Gastrocnemius medialis (tissue), 4 donors: ENCODE measurements around the gene DALRD3. TPM values are rescaled to one million over a fixed set of nuclear protein-coding genes. Genes with fewer than 3 reads are reported as not detected.
A peak's percentile ranks its signal among the peaks of the same experiment; 100 is the strongest.

ENCODE experiments used
- ATAC-seq, 2 donors: fragments of 150-250 bp; one replicate each; pipeline ENCODE4 v1.9.1; 2016
- DNase-seq, 2 donors: peaks; one replicate each; pipeline ENCODE4 v3.0.0-alpha.2; 2019
- H3K27ac ChIP-seq, 4 donors: fragments of 200-600 bp; sonication (generic); 1 replicate in 1 of 4; 2 replicates in 3 of 4; pipeline ENCODE4 v1.5.1; 2016 to 2018; ENCODE audit warnings: mild to moderate bottlenecking in 2 of 4, moderate library complexity in 1 of 4
- H3K27me3 ChIP-seq, 3 donors: fragments of 200-600 bp; sonication (generic) in 2 of 3; 1 replicate in 1 of 3; 2 replicates in 2 of 3; pipeline versions ENCODE4 v1.5.1 to v1.6.0; 2016 to 2019; ENCODE audit warnings: mild to moderate bottlenecking in 1 of 3, moderate library complexity in 1 of 3
- H3K36me3 ChIP-seq, 2 donors: fragments of 200-600 bp; sonication (generic) in 1 of 2; one replicate each; pipeline ENCODE4 v1.5.1; 2017 to 2018
- H3K4me1 ChIP-seq, 2 donors: fragments of 200-600 bp; sonication (generic) in 1 of 2; one replicate each; pipeline ENCODE4 v1.5.1; 2016 to 2017; ENCODE audit warnings: mild to moderate bottlenecking in 2 of 2
- H3K4me3 ChIP-seq, 4 donors: fragments of 200-600 bp; sonication (generic) in 3 of 4; 1 replicate in 1 of 4; 2 replicates in 3 of 4; pipeline ENCODE4 v1.5.1; 2016 to 2019; ENCODE audit warnings: mild to moderate bottlenecking in 2 of 4
- H3K9me3 ChIP-seq, 3 donors: fragments of 200-600 bp; sonication (generic) in 2 of 3; 1 replicate in 1 of 3; 2 replicates in 2 of 3; pipeline ENCODE4 v1.5.1; 2016 to 2019
- CTCF ChIP-seq, 5 experiments: fragments of 450-650 bp in 3 of 5; fragments of 200-600 bp in 2 of 5; sonication (generic) in 2 of 5; IDR thresholded peaks in 4 of 5; conservative IDR thresholded peaks in 1 of 5; 1 replicate in 4 of 5; 2 replicates in 1 of 5; pipeline ENCODE4 v1.5.1; 2016 to 2019; ENCODE audit warnings: antibody characterized with exemption in 5 of 5, mild to moderate bottlenecking in 3 of 5, moderate library complexity in 3 of 5
- POLR2A ChIP-seq, 2 donors: fragments of 450-650 bp; IDR thresholded peaks; one replicate each; pipeline ENCODE4 v1.6.1; 2017; ENCODE audit warnings: antibody characterized with exemption in 2 of 2, mild to moderate bottlenecking in 2 of 2, moderate library complexity in 2 of 2
- in situ Hi-C, 4 donors: fragments of 200-750 bp; cut with MboI; loops; one replicate each; pipeline versions ENCODE4 v1.15.0 to v1.8.0; 2017; ENCODE audit warnings: low sequenced_read_pairs in 4 of 4
- intact Hi-C: fragments of 100-400 bp; cut with DNase I; formaldehyde crosslinking; loops from one replicate; pipeline ENCODE4 v1.15.1; 2023; ENCODE audit warnings: low total_unique reads
- total RNA-seq, 4 donors: library from RNA; depleted of rRNA; stranded (reverse); fragments of >200 nt; gene quantifications; one replicate each; pipeline versions ENCODE4 v1.1.0 to v1.2.3, GENCODE V29; 2016

The DALRD3 gene
- total RNA-seq, 4 donors from 2014 or later = 10.6 to 20.1 (median 16.3) TPM

- peaks cover 27 to 36% of the 10 kb centered on the region in 2 donors for H3K4me1 ChIP-seq
- peaks cover 0 to 13% of the 10 kb centered on the region in 2 donors for H3K36me3 ChIP-seq
- H3K9me3 ChIP-seq = no peaks in the 10 kb centered on the region
- no peak for ATAC-seq
- H3K27me3 ChIP-seq = no peaks in the 10 kb centered on the region
- in situ Hi-C loops (no loop called here), intact Hi-C loops (no loop called here)
- peak overlapping the region; percentile 79 to 86 (median 84) for H3K4me3 ChIP-seq
- no peak for TF ChIP-seq CTCF (IDR thresholded peaks at IDR 0.05 in 4 of 5, conservative IDR thresholded peaks at IDR 0.05 in 1 of 5)
- no peak for TF ChIP-seq POLR2A (IDR thresholded peaks at IDR 0.05)
- H3K27ac ChIP-seq = peak overlapping the region; percentile 72 to 89 (median 84)
- DNase-seq = no peak
These were observed 29.1 kb downstream of the DALRD3 start for GRCh38 chr3:48989126-48989795.

- no peak overlapping the region for H3K27ac ChIP-seq
- in situ Hi-C loops (no loop called here), intact Hi-C loops (no loop called here)
- H3K27me3 ChIP-seq = no peaks in the 10 kb centered on the region
- no peak overlapping the region for H3K4me3 ChIP-seq
- no peaks in the 10 kb centered on the region for H3K9me3 ChIP-seq
- ATAC-seq (no peak), DNase-seq (no peak)
- TF ChIP-seq CTCF (IDR thresholded peaks at IDR 0.05 in 4 of 5, conservative IDR thresholded peaks at IDR 0.05 in 1 of 5) = no peak
- no peak for TF ChIP-seq POLR2A (IDR thresholded peaks at IDR 0.05)
- H3K4me1 ChIP-seq = peaks cover 6 to 11% of the 10 kb centered on the region in 2 donors
- peaks cover 0 to 47% of the 10 kb centered on the region in 2 donors for H3K36me3 ChIP-seq
These were observed 32.5 kb downstream of the DALRD3 start for GRCh38 chr3:48985831-48986376.

- DNase-seq = no peak
- no peak for ATAC-seq
- Histone ChIP-seq H3K36me3 (peaks cover 8 to 59% of the 10 kb centered on the region in 2 donors), H3K27me3 (no peaks in the 10 kb centered on the region), H3K4me1 (peaks cover 5 to 10% of the 10 kb centered on the region in 2 donors), H3K4me3 (no peak overlapping the region), H3K9me3 (no peaks in the 10 kb centered on the region), H3K27ac (no peak overlapping the region)
- TF ChIP-seq CTCF (IDR thresholded peaks at IDR 0.05 in 4 of 5, conservative IDR thresholded peaks at IDR 0.05 in 1 of 5) = no peak
- TF ChIP-seq POLR2A (IDR thresholded peaks at IDR 0.05) = no peak
- in situ Hi-C loops (no loop called here), intact Hi-C loops (no loop called here)
These were observed 33.7 kb downstream of the DALRD3 start for GRCh38 chr3:48984663-48985062.

- no peak for ATAC-seq
- no peaks in the 10 kb centered on the region for H3K27me3 ChIP-seq
- peaks cover 8 to 73% of the 10 kb centered on the region in 2 donors for H3K36me3 ChIP-seq
- no peak overlapping the region for H3K27ac ChIP-seq
- no peak for TF ChIP-seq CTCF (IDR thresholded peaks at IDR 0.05 in 4 of 5, conservative IDR thresholded peaks at IDR 0.05 in 1 of 5)
- TF ChIP-seq POLR2A (IDR thresholded peaks at IDR 0.05) = no peak
- in situ Hi-C loops = no loop called here
- no peak overlapping the region for H3K4me3 ChIP-seq
- DNase-seq = no peak
- no peaks in the 10 kb centered on the region for H3K4me1 ChIP-seq
- intact Hi-C loops = no loop called here
- H3K9me3 ChIP-seq = no peaks in the 10 kb centered on the region
These were observed 35.3 kb downstream of the DALRD3 start for GRCh38 chr3:48983096-48983495.
